Spleen (tissue), 13 donors: ENCODE measurements around the gene IL17RD. TPM values are rescaled to one million over a fixed set of nuclear protein-coding genes. Genes with fewer than 3 reads are reported as not detected.
A peak's percentile ranks its signal among the peaks of the same experiment; 100 is the strongest.

Experiments used
- DNase-seq: peaks from one replicate; pipeline ENCODE4 v3.0.0-alpha.2; 2020
- H3K27ac ChIP-seq, 8 donors: fragments of 200-600 bp; sonication (generic) in 7 of 8; 1 replicate in 4 of 8; 2 replicates in 4 of 8; pipeline versions ENCODE4 v1.5.0 to v1.8.0; 2016 to 2021; ENCODE audit warnings: inconsistent platforms in 4 of 8, mild to moderate bottlenecking in 4 of 8, moderate library complexity in 1 of 8
- H3K27me3 ChIP-seq, 7 donors: fragments of 200-600 bp; sonication (generic) in 6 of 7; replicated peaks in 1 of 7; 1 replicate in 4 of 7; 2 replicates in 3 of 7; pipeline versions ENCODE4 v1.5.0 to v1.8.0; 2016 to 2021; ENCODE audit warnings: inconsistent platforms in 3 of 7, mild to moderate bottlenecking in 1 of 7
- H3K36me3 ChIP-seq, 6 donors: fragments of 200-600 bp; sonication (generic) in 5 of 6; 1 replicate in 4 of 6; 2 replicates in 2 of 6; pipeline versions ENCODE4 v1.5.0 to v1.8.0; 2016 to 2021; ENCODE audit warnings: inconsistent platforms in 2 of 6
- H3K4me1 ChIP-seq, 6 donors: fragments of 200-600 bp; sonication (generic) in 5 of 6; 1 replicate in 3 of 6; 2 replicates in 3 of 6; pipeline versions ENCODE4 v1.5.0 to v1.8.0; 2016 to 2021; ENCODE audit warnings: inconsistent platforms in 3 of 6
- H3K4me3 ChIP-seq, 8 donors: fragments of 200-600 bp; sonication (generic) in 7 of 8; 1 replicate in 4 of 8; 2 replicates in 4 of 8; pipeline versions ENCODE4 v1.5.0 to v1.8.0; 2016 to 2021; ENCODE audit warnings: inconsistent platforms in 4 of 8, mild to moderate bottlenecking in 4 of 8, moderate library complexity in 2 of 8
- H3K9me3 ChIP-seq, 8 donors: fragments of 200-600 bp; sonication (generic) in 7 of 8; 1 replicate in 4 of 8; 2 replicates in 4 of 8; pipeline versions ENCODE4 v1.5.0 to v1.8.0; 2016 to 2021; ENCODE audit warnings: inconsistent platforms in 4 of 8
- POLR2A ChIP-seq, 3 donors: fragments of 450-650 bp; IDR thresholded peaks; one replicate each; pipeline ENCODE4 v1.5.1; 2017; ENCODE audit warnings: antibody characterized with exemption in 3 of 3, mild to moderate bottlenecking in 1 of 3
- POLR2AphosphoS5 ChIP-seq, 3 donors: sonication (generic); formaldehyde crosslinking; IDR thresholded peaks; one replicate each; pipeline ENCODE4 v1.5.1; 2017; ENCODE audit warnings: antibody characterized with exemption in 3 of 3
- whole genome bisulfite sequencing, 5 donors: extraction: QIAGEN DNeasy Blood & Tissue Kit in 3 of 5; methylation state at CpG; one replicate each; pipeline versions ENCODE4 v1.1.5 to v1.1.7; 2013 to 2018; 5-methylcytosine and 5-hydroxymethylcytosine counted together
- intact Hi-C: fragments of 100-400 bp; cut with DNase I; formaldehyde crosslinking; loops from one replicate; pipeline ENCODE4 v1.15.0; 2023; ENCODE audit warnings: low total_unique reads
- long read RNA-seq, 2 donors: transcript quantifications; one replicate each; lab custom pipeline, GENCODE V29; 2026
- polyA plus RNA-seq, 3 donors: library from polyadenylated mRNA; stranded (reverse); fragments of 200-250 nt; gene quantifications; one replicate each; pipeline ENCODE4 v1.2.1, GENCODE V29; 2013
- total RNA-seq, 7 donors: library from RNA; depleted of rRNA in 3 of 7; stranded (reverse); fragments of >200 nt in 3 of 7; fragmentation: NEBNext Ultra II Directional in 4 of 7; extraction: Animal tissue kit (Norgen Biotek cat#: 25700) in 4 of 7; gene quantifications; one replicate each; pipeline versions ENCODE4 v1.1.0 to v1.2.1, GENCODE V29; 2016 to 2021
- TF ChIP-seq, protein P1 (sequence below), 11 experiments: fragments of 200-600 bp in 7 of 11; fragments of 450-650 bp in 4 of 11; sonication (generic) in 4 of 11; IDR thresholded peaks in 8 of 11; conservative IDR thresholded peaks in 3 of 11; 1 replicate in 7 of 11; 2 replicates in 4 of 11; pipeline versions ENCODE4 v1.4.0 to v1.8.0; 2016 to 2021; ENCODE audit warnings: antibody characterized with exemption in 11 of 11, inconsistent platforms in 4 of 11, mild to moderate bottlenecking in 1 of 11
- donor health status: healthy with polysubstance abuse.
- donor health status: DM: no; HTN: no; CAD: no; lungs with moderate emphysema.
- donor health status: DM: no; HTN: no; CAD: no.
- donor health status: Bipolar disorder and iron deficiency.
- donor health status: healthy.
- donor health status: DM: no; HTN: no; CAD: no.
- donor health status: DM: yes; HTN: yes; CAD: no.

The IL17RD gene
- total RNA-seq: 10 to 100 TPM in 1 of 7 donors, 1 to 10 TPM in 6; 1.7 to 15.9 (median 3.8) TPM
- polyA plus RNA-seq: under 1 TPM; 0.20 to 0.58 (median 0.35) TPM
- long read RNA-seq, donor 1, full-length matches to known transcripts: 2 of 2 reads
- long read RNA-seq, donor 1, partial matches to known transcripts: 0 of 2 reads
- long read RNA-seq, donor 1, other reads (novel, unspliced or antisense): 0 of 2 reads
- long read RNA-seq, donor 2, full-length matches to known transcripts: 3 of 3 reads
- long read RNA-seq, donor 2, partial matches to known transcripts: 0 of 3 reads
- long read RNA-seq, donor 2, other reads (novel, unspliced or antisense): 0 of 3 reads

- peaks cover 0 to 95% (median 16%) of the 10 kb centered on the region in 7 donors for H3K27me3 ChIP-seq
These were observed at the start of gene IL17RD for GRCh38 chr3:57164657-57165573. Gene IL17RD, minus strand, starts transcription at chr3:57165353. Its CDS starts 67 bp downstream, at chr3:57165286.

GRCh38 chr3:57206423-57206822 lies 41.3 kb upstream of the IL17RD start:
- TF ChIP-seq, protein P1, sequence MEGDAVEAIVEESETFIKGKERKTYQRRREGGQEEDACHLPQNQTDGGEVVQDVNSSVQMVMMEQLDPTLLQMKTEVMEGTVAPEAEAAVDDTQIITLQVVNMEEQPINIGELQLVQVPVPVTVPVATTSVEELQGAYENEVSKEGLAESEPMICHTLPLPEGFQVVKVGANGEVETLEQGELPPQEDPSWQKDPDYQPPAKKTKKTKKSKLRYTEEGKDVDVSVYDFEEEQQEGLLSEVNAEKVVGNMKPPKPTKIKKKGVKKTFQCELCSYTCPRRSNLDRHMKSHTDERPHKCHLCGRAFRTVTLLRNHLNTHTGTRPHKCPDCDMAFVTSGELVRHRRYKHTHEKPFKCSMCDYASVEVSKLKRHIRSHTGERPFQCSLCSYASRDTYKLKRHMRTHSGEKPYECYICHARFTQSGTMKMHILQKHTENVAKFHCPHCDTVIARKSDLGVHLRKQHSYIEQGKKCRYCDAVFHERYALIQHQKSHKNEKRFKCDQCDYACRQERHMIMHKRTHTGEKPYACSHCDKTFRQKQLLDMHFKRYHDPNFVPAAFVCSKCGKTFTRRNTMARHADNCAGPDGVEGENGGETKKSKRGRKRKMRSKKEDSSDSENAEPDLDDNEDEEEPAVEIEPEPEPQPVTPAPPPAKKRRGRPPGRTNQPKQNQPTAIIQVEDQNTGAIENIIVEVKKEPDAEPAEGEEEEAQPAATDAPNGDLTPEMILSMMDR (IDR thresholded peaks at IDR 0.05 in 8 of 11, conservative IDR thresholded peaks at IDR 0.05 in 3 of 11): no peak
- TF ChIP-seq POLR2A (IDR thresholded peaks at IDR 0.05) (no peak), POLR2AphosphoS5 (IDR thresholded peaks at IDR 0.05) (no peak)
- no peak for DNase-seq
- WGBS, 5 donors: 84 to 94% (median 93%) methylated on average over 2 of the region's 2 CpGs
- intact Hi-C loops: no loop called here
- H3K27me3 ChIP-seq: no peaks in the 10 kb centered on the region
- no peak overlapping the region for H3K27ac ChIP-seq
- H3K4me3 ChIP-seq: no peak overlapping the region
- H3K36me3 ChIP-seq: no peaks in the 10 kb centered on the region
- H3K4me1 ChIP-seq: no peaks in the 10 kb centered on the region
- no peaks in the 10 kb centered on the region for H3K9me3 ChIP-seq

More at GRCh38 chr3:57164657-57165573, at the start of gene IL17RD:
- Histone ChIP-seq H3K4me1 (peaks cover 7 to 52% (median 30%) of the 10 kb centered on the region in 6 donors), H3K27ac (peak within 1 kb of the TSS in 5 of 8 donors; percentile 15 to 58 (median 28)), H3K9me3 (no peaks in the 10 kb centered on the region), H3K36me3 (no peaks in the 10 kb centered on the region), H3K4me3 (peak within 1 kb of the TSS; percentile 71 to 85 (median 77))
- 1 to 2% (median 1%) methylated on average over 27 to 98 of the region's 98 CpGs for WGBS, 5 donors
- peak; percentile 87 for DNase-seq
- TF ChIP-seq POLR2AphosphoS5 (IDR thresholded peaks at IDR 0.05) (peak in 2 of 3 donors; percentile 36), POLR2A (IDR thresholded peaks at IDR 0.05) (no peak)
- TF ChIP-seq, protein P1 (IDR thresholded peaks at IDR 0.05 in 8 of 11, conservative IDR thresholded peaks at IDR 0.05 in 3 of 11): no peak
- intact Hi-C loops: no loop called here

GRCh38 chr3:57199895-57200297 lies 34.7 kb upstream of the IL17RD start, which contains the start of gene HESX1:
Gene HESX1, minus strand, starts transcription at chr3:57199978. Its CDS starts 60 bp downstream, at chr3:57199918.
- no peak within 1 kb of the TSS for H3K27ac ChIP-seq
- H3K4me1 ChIP-seq: no peaks in the 10 kb centered on the region
- H3K9me3 ChIP-seq: no peaks in the 10 kb centered on the region
- TF ChIP-seq POLR2A (IDR thresholded peaks at IDR 0.05): no peak
- TF ChIP-seq, protein P1 (IDR thresholded peaks at IDR 0.05 in 8 of 11, conservative IDR thresholded peaks at IDR 0.05 in 3 of 11): no peak
- TF ChIP-seq POLR2AphosphoS5 (IDR thresholded peaks at IDR 0.05): no peak
- no peak for DNase-seq
- intact Hi-C loops: no loop called here
- no peaks in the 10 kb centered on the region for H3K36me3 ChIP-seq
- no peak within 1 kb of the TSS for H3K4me3 ChIP-seq
- 51 to 68% (median 56%) methylated on average over 4 of the region's 4 CpGs for WGBS, 5 donors
- H3K27me3 ChIP-seq: no peaks in the 10 kb centered on the region
